ENCODE results near the gene PLBD2.

PLBD2 gene

DNA sequence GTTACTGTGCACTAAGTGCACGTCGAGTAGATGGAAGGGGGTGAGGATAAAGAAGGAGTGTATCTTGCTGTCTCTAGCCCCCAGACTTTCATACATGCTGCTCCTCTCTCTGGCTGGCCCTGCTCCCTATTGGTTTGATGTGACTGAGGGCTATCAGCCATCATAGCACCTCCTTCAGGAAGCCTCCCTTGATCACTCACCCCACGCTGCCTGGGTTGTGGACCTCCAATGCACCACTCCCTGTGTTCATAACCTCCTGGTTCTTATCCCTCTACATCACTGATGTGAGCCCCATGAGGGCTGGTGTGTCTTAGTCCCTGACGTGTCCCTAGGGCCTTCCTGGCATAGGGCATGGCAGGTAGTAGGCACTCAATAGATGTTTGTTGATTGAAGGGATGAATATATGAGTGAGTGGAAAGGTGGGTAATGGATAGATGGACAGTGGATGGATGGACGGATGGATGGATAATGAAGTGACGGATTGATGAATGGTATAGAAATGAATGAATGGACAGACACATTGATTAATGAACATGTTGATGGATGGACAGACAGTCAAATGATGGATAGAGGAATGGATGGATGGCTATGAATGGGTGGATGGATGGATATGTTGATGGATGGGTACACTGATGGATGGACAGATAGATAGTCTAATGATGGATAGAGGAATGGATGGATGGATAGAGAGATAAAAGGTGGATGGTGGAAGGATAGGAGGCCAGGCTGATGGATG, 78.8 kb downstream of the PLBD2 start:
- no peak overlapping the region for H3K27ac ChIP-seq (ENCODE audit: low read depth, low read length)
- H4K20me1 ChIP-seq (ENCODE audit: low read depth, low read length) = no peaks in the 10 kb centered on the region
- no peak overlapping the region for H3K4me3 ChIP-seq (ENCODE audit: insufficient read depth, low read length, poor library complexity, severe bottlenecking)
- H2AFZ ChIP-seq (ENCODE audit: low read depth, low read length, severe bottlenecking) = no peak overlapping the region
- H3K9me2 ChIP-seq (replicated peaks; ENCODE audit: insufficient read depth, low read length) = no peaks in the 10 kb centered on the region
- no peak overlapping the region for H3K4me2 ChIP-seq (ENCODE audit: low read depth, low read length, poor library complexity, severe bottlenecking)
- TF ChIP-seq EZH2phosphoT487 (conservative IDR thresholded peaks at IDR 0.05; ENCODE audit: low read length) = no peak
- TF ChIP-seq, protein P1, sequence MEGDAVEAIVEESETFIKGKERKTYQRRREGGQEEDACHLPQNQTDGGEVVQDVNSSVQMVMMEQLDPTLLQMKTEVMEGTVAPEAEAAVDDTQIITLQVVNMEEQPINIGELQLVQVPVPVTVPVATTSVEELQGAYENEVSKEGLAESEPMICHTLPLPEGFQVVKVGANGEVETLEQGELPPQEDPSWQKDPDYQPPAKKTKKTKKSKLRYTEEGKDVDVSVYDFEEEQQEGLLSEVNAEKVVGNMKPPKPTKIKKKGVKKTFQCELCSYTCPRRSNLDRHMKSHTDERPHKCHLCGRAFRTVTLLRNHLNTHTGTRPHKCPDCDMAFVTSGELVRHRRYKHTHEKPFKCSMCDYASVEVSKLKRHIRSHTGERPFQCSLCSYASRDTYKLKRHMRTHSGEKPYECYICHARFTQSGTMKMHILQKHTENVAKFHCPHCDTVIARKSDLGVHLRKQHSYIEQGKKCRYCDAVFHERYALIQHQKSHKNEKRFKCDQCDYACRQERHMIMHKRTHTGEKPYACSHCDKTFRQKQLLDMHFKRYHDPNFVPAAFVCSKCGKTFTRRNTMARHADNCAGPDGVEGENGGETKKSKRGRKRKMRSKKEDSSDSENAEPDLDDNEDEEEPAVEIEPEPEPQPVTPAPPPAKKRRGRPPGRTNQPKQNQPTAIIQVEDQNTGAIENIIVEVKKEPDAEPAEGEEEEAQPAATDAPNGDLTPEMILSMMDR (IDR thresholded peaks at IDR 0.05; ENCODE audit: insufficient read depth, low read length, poor library complexity, severe bottlenecking) = no peak
- H3K27me3 ChIP-seq (ENCODE audit: low read length) = no peaks in the 10 kb centered on the region
- no peaks in the 10 kb centered on the region for H3K79me2 ChIP-seq (ENCODE audit: insufficient read depth, low read length)
- H3K9me3 ChIP-seq (ENCODE audit: insufficient read depth, low read length) = no peaks in the 10 kb centered on the region
- H3K9ac ChIP-seq (ENCODE audit: low read length) = no peak overlapping the region
- no peaks in the 10 kb centered on the region for H3K36me3 ChIP-seq (ENCODE audit: low read length)
- H3F3A ChIP-seq (ENCODE audit: insufficient read depth) = no peaks in the 10 kb centered on the region

DNA sequence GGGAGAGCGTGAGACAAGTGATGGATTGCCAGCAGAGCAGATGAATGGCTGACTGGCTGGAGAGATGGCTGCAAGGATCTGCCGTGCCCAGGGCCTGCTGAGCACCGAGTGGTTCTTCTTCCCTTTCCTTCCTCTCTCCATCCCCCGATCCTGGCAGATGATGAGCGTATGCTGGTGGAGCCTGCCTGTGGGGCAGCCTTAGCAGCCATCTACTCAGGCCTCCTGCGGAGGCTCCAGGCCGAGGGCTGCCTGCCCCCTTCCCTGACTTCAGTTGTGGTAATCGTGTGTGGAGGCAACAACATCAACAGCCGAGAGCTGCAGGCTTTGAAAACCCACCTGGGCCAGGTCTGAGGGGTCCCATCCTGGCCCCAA, 79.3 kb downstream of the PLBD2 start:
- Histone ChIP-seq H3K79me2 (ENCODE audit: insufficient read depth, low read length) (no peaks in the 10 kb centered on the region), H4K20me1 (ENCODE audit: low read depth, low read length) (no peaks in the 10 kb centered on the region), H3K36me3 (ENCODE audit: low read length) (no peaks in the 10 kb centered on the region), H2AFZ (ENCODE audit: low read depth, low read length, severe bottlenecking) (no peak overlapping the region), H3F3A (ENCODE audit: insufficient read depth) (no peaks in the 10 kb centered on the region), H3K27me3 (ENCODE audit: low read length) (no peaks in the 10 kb centered on the region), H3K4me2 (ENCODE audit: low read depth, low read length, poor library complexity, severe bottlenecking) (no peak overlapping the region), H3K9me2 (replicated peaks; ENCODE audit: insufficient read depth, low read length) (no peaks in the 10 kb centered on the region), H3K9ac (ENCODE audit: low read length) (no peak overlapping the region), H3K27ac (ENCODE audit: low read depth, low read length) (no peak overlapping the region), H3K9me3 (ENCODE audit: insufficient read depth, low read length) (no peaks in the 10 kb centered on the region), H3K4me3 (ENCODE audit: insufficient read depth, low read length, poor library complexity, severe bottlenecking) (no peak overlapping the region)
- no peak for TF ChIP-seq EZH2phosphoT487 (conservative IDR thresholded peaks at IDR 0.05; ENCODE audit: low read length)
- TF ChIP-seq, protein P1 (IDR thresholded peaks at IDR 0.05; ENCODE audit: insufficient read depth, low read length, poor library complexity, severe bottlenecking) = no peak

DNA sequence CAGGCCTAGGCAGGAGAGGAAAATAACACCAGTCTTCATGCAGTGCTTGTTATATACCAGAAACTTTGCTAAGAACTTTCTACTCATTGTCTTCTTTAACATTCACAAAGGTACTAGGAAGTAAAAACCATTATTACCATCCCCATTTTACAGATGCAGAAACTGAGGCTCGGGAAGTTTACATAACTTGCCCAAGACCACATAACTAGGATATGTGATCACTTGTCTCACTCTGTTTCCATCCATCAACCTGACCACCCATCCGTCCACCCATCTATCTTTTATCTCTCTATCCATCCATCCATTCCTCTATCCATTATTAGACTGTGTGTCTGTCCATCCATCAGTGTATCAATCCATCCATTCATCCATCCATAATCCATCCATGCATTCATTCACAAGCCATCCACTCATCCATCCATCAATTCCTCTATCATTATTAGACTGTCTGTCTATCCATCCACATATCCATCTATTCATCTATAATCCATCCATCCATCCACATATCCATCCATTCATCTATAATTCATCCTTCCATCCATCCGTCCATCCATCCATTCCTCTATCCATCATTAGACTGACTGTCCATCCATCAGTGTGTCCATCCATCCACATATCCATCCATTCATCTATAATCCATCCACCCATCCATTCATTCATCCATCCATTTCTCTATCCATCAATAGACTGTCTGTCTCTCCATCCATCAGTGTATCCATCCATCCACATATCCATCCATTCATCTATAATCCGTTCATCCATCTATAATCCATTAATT, 80.3 kb downstream of the PLBD2 start:
- TF ChIP-seq, protein P1 (IDR thresholded peaks at IDR 0.05; ENCODE audit: insufficient read depth, low read length, poor library complexity, severe bottlenecking) = no peak
- no peak for TF ChIP-seq EZH2phosphoT487 (conservative IDR thresholded peaks at IDR 0.05; ENCODE audit: low read length)
- H3K79me2 ChIP-seq (ENCODE audit: insufficient read depth, low read length) = no peaks in the 10 kb centered on the region
- H3K4me2 ChIP-seq (ENCODE audit: low read depth, low read length, poor library complexity, severe bottlenecking) = no peak overlapping the region
- no peaks in the 10 kb centered on the region for H3K9me2 ChIP-seq (replicated peaks; ENCODE audit: insufficient read depth, low read length)
- H3K4me3 ChIP-seq (ENCODE audit: insufficient read depth, low read length, poor library complexity, severe bottlenecking) = no peak overlapping the region
- H3K27me3 ChIP-seq (ENCODE audit: low read length) = no peaks in the 10 kb centered on the region
- no peak overlapping the region for H3K9ac ChIP-seq (ENCODE audit: low read length)
- no peaks in the 10 kb centered on the region for H3K9me3 ChIP-seq (ENCODE audit: insufficient read depth, low read length)
- H3K27ac ChIP-seq (ENCODE audit: low read depth, low read length) = no peak overlapping the region
- no peaks in the 10 kb centered on the region for H4K20me1 ChIP-seq (ENCODE audit: low read depth, low read length)
- no peaks in the 10 kb centered on the region for H3F3A ChIP-seq (ENCODE audit: insufficient read depth)
- H2AFZ ChIP-seq (ENCODE audit: low read depth, low read length, severe bottlenecking) = no peak overlapping the region
- H3K36me3 ChIP-seq (ENCODE audit: low read length) = no peaks in the 10 kb centered on the region
